H1 (cell line): ENCODE measurements around the gene TMBIM6.
A peak's percentile ranks its signal among the peaks of the same experiment; 100 is the strongest.

Source experiments
- ATF3 ChIP-seq: IDR thresholded peaks from 2 replicates; pipeline ENCODE4 v1.6.1; 2011; ENCODE audit warnings: low read depth, mild to moderate bottlenecking, low read length; ENCODE audit not compliant: insufficient read depth
- CTCF ChIP-seq, 3 experiments: IDR thresholded peaks; 1 replicate in 2 of 3; 2 replicates in 1 of 3; pipeline versions ENCODE4 v1.5.1 to v1.6.1; 2011; ENCODE audit warnings: low read length in 3 of 3, mild to moderate bottlenecking in 3 of 3, inconsistent platforms in 2 of 3, low read depth in 1 of 3, moderate library complexity in 1 of 3; ENCODE audit not compliant: insufficient read depth in 1 of 3; ENCODE audit errors: control extremely low read depth in 1 of 3
- GABPA ChIP-seq: IDR thresholded peaks from 2 replicates; pipeline ENCODE4 v1.6.1; 2011; ENCODE audit warnings: mild to moderate bottlenecking, low read length, moderate library complexity, borderline replicate concordance; ENCODE audit not compliant: insufficient read depth
- GTF2F1 ChIP-seq: IDR thresholded peaks from 2 replicates; pipeline ENCODE4 v1.6.1; 2012; ENCODE audit warnings: low read depth, low read length, improper control_type of control experiment, borderline replicate concordance
- JUN ChIP-seq: IDR thresholded peaks from 2 replicates; pipeline ENCODE4 v1.6.1; 2011; ENCODE audit warnings: low read depth, mild to moderate bottlenecking, improper control_type of control experiment, low read length
- POLR2A ChIP-seq, 2 experiments: IDR thresholded peaks; 1 replicate in 1 of 2; 2 replicates in 1 of 2; pipeline ENCODE4 v1.6.1; 2011; ENCODE audit warnings: low read depth in 2 of 2, low read length in 2 of 2, mild to moderate bottlenecking in 2 of 2; ENCODE audit errors: control extremely low read depth in 1 of 2
- RBBP5 ChIP-seq: IDR thresholded peaks from 2 replicates; pipeline ENCODE4 v1.7.1; 2012; ENCODE audit warnings: low read depth, mild to moderate bottlenecking, inconsistent platforms, low read length, moderate library complexity, borderline replicate concordance
- SIN3A ChIP-seq, 2 experiments: IDR thresholded peaks in 1 of 2; conservative IDR thresholded peaks in 1 of 2; 2 replicates each; pipeline ENCODE4 v1.6.1; 2011 to 2012; ENCODE audit warnings: low read length in 2 of 2, improper control_type of control experiment in 1 of 2, low read depth in 1 of 2, mild to moderate bottlenecking in 1 of 2

- TF ChIP-seq GTF2F1 (no peak), SIN3A (conservative IDR thresholded peaks at IDR 0.05 in 1 of 2, IDR thresholded peaks at IDR 0.05 in 1 of 2; ENCODE audit: low read depth in 1 of 2, low read length in 2 of 2) (no peak), POLR2A (IDR thresholded peaks at IDR 0.05; ENCODE audit: control extremely low read depth in 1 of 2, low read depth in 2 of 2, low read length in 2 of 2) (no peak), RBBP5 (no peak), ATF3 (no peak), CTCF (IDR thresholded peaks at IDR 0.05; ENCODE audit: control extremely low read depth in 1 of 3, insufficient read depth in 1 of 3, low read depth in 1 of 3, low read length in 3 of 3) (peak in 1 of 3 experiments; percentile 10; a peak in 2 of 4 replicates), JUN (no peak), GABPA (no peak)
Observed at GRCh38 chr12:49720214-49720613, 21.1 kb upstream of the TMBIM6 start.
